ENCODE results near the gene TYW1B.

- TF ChIP-seq POLR2A (IDR thresholded peaks at IDR 0.05) (no peak), CTCF (IDR thresholded peaks at IDR 0.05) (no peak)
These were observed 205.5 kb downstream of the TYW1B start for GRCh38 chr7:72622532-72622931.
